K562 (cell line): Measurements from ENCODE around the gene PRRX1. TPM values are rescaled to one million over a fixed set of nuclear protein-coding genes. Genes with fewer than 3 reads are reported as not detected.

Source experiments
- ATAC-seq: fragments of 200-7000 bp; cut with Tn5 transposase; 3 replicates; pipeline ENCODE4 v1.9.1; 2020; ENCODE audit warnings: moderate library complexity
- BruUV-seq: library from RNA; stranded (reverse); fragments of 400-500 nt; replicated peaks from 2 replicates; lab custom pipeline; 2021; lab: Mats Ljungman, UMichigan
- CTCF ChIA-PET: fragments of 300-600 bp; formaldehyde crosslinking; extraction: SDS; loops from one replicate; lab custom pipeline; 2021; ENCODE audit warnings: low intra/inter-chr PET ratio; lab: Yijun Ruan, JAX
- POLR2A ChIA-PET: fragments of 300-600, 350-650 bp; sonication (Branson Sonifier 250); formaldehyde crosslinking; extraction: SDS; loops from one replicate; lab custom pipeline; 2021; ENCODE audit warnings: antibody characterized with exemption, inconsistent platforms; lab: Yijun Ruan, JAX
- DNase-seq, 4 experiments: peaks; one replicate each; pipeline versions ENCODE4 v3.0.0 to v3.0.0-alpha.2; 2011 to 2018; ENCODE audit warnings: low spot score in 3 of 4, mixed read lengths in 3 of 4; ENCODE audit errors: extremely low read depth in 1 of 4
- FAIRE-seq: peaks from 2 replicates; lab custom pipeline; 2011; peaks lifted over from hg19 to GRCh38; lab: Jason Lieb, UNC
- H2AFZ ChIP-seq: 2 replicates; pipeline ENCODE4 v1.6.0; 2011; ENCODE audit warnings: low read depth, low read length, control low read depth, inconsistent platforms
- H3K27ac ChIP-seq: fragments of 200-600 bp; 3 replicates; pipeline ENCODE4 v1.8.0; 2011; ENCODE audit warnings: low read depth, mild to moderate bottlenecking, control low read depth, inconsistent platforms, low read length, moderate library complexity, mixed read lengths; ENCODE audit errors: extremely low read depth
- H3K27me3 ChIP-seq, 2 experiments: fragments of 300-600 bp in 1 of 2; 2 replicates in 1 of 2; 3 replicates in 1 of 2; pipeline versions ENCODE4 v1.6.0 to v1.8.0; 2011; ENCODE audit warnings: inconsistent platforms in 2 of 2, low read length in 2 of 2, mild to moderate bottlenecking in 1 of 2, mixed read lengths in 1 of 2, moderate library complexity in 1 of 2; ENCODE audit not compliant: control insufficient read depth in 2 of 2, insufficient read depth in 2 of 2
- H3K36me3 ChIP-seq: fragments of 300-600 bp; 3 replicates; pipeline ENCODE4 v1.8.0; 2011; ENCODE audit warnings: mild to moderate bottlenecking, low read length, inconsistent platforms; ENCODE audit not compliant: control insufficient read depth, insufficient read depth
- H3K4me1 ChIP-seq, 2 experiments: fragments of 200-600 bp in 1 of 2; replicated peaks in 1 of 2; 2 replicates in 1 of 2; 3 replicates in 1 of 2; pipeline versions ENCODE4 v1.5.1 to v1.8.0; 2011; ENCODE audit warnings: inconsistent platforms in 2 of 2, low read length in 2 of 2, mild to moderate bottlenecking in 1 of 2, mixed read lengths in 1 of 2, moderate library complexity in 1 of 2; ENCODE audit not compliant: control insufficient read depth in 2 of 2, insufficient read depth in 2 of 2
- H3K4me2 ChIP-seq: 2 replicates; pipeline ENCODE4 v1.6.1; 2011; ENCODE audit warnings: low read length, control low read depth, inconsistent platforms, mixed read lengths; ENCODE audit not compliant: insufficient read depth
- H3K4me3 ChIP-seq: fragments of 200-600 bp; sonication (generic), shearing (Covaris generic); 2 replicates; pipeline ENCODE4 v1.5.1; 2016; ENCODE audit warnings: control low read depth, inconsistent platforms
- H3K79me2 ChIP-seq: fragments of 200-600 bp; 3 replicates; pipeline ENCODE4 v1.8.0; 2011; ENCODE audit warnings: low read length, inconsistent platforms; ENCODE audit not compliant: control insufficient read depth, insufficient read depth
- H3K9ac ChIP-seq, 2 experiments: 2 replicates each; pipeline versions ENCODE4 v1.6.0 to v1.6.1; 2011; ENCODE audit warnings: low read depth in 2 of 2, low read length in 2 of 2, control low read depth in 1 of 2, inconsistent platforms in 1 of 2, mild to moderate bottlenecking in 1 of 2, mixed read lengths in 1 of 2; ENCODE audit not compliant: insufficient read depth in 1 of 2
- H3K9me1 ChIP-seq: one replicate; pipeline ENCODE4 v1.6.0; 2011; ENCODE audit warnings: inconsistent platforms, mild to moderate bottlenecking, low read length, moderate library complexity; ENCODE audit not compliant: control insufficient read depth, insufficient read depth
- H3K9me3 ChIP-seq: replicated peaks from 2 replicates; pipeline ENCODE4 v1.5.1; 2011; ENCODE audit warnings: low read depth, low read length, inconsistent platforms; ENCODE audit not compliant: control insufficient read depth, insufficient read depth
- H4K20me1 ChIP-seq: replicated peaks from 2 replicates; pipeline ENCODE4 v1.6.1; 2011; ENCODE audit warnings: low read length, inconsistent platforms, mixed read lengths; ENCODE audit not compliant: control insufficient read depth, insufficient read depth
- HMG20B ChIP-seq: fragments of 250-450 bp; sonication (Bioruptor Pico); IDR thresholded peaks from 2 replicates; pipeline ENCODE4 v1.5.0; 2021; ENCODE audit warnings: mild to moderate bottlenecking
- KDM4B ChIP-seq, 2 experiments: fragments of 450-650 bp in 1 of 2; sonication (generic) in 1 of 2; IDR thresholded peaks; 2 replicates each; pipeline ENCODE4 v1.6.1; 2016 to 2017; ENCODE audit warnings: borderline replicate concordance in 2 of 2, antibody characterized with exemption in 1 of 2, low read depth in 1 of 2, mild to moderate bottlenecking in 1 of 2
- PCBP2 ChIP-seq: fragments of 200-400 bp; formaldehyde crosslinking; IDR thresholded peaks from 2 replicates; pipeline ENCODE4 v1.6.1; 2018; ENCODE audit warnings: low read length, low read depth, mild to moderate bottlenecking, moderate library complexity; ENCODE audit not compliant: poor library complexity, severe bottlenecking
- ZNF512 ChIP-seq: IDR thresholded peaks from 2 replicates; pipeline ENCODE4 v1.6.1; 2016; ENCODE audit warnings: missing genetic modification characterization, missing compliant biosample characterization
- WGBS: fragments of 100-300 bp; shearing (Covaris generic); methylation state at CpG from one replicate; pipeline ENCODE4 v1.1.6; 2016; ENCODE audit warnings: low coverage, mixed read lengths; ENCODE audit not compliant: insufficient coverage; ENCODE audit errors: missing lambda C conversion rate; 5-methylcytosine and 5-hydroxymethylcytosine counted together
- in situ Hi-C: fragments of 300-500 bp; cut with MboI; formaldehyde crosslinking; loops from 4 replicates; pipeline ENCODE4 v1.15.0; 2018; ENCODE audit warnings: inconsistent platforms, mixed read lengths
- intact Hi-C: fragments of 100-400 bp; cut with micrococcal nuclease; formaldehyde crosslinking; loops from 2 replicates; pipeline ENCODE4 v1.14.2; 2022
- polyA plus RNA-seq, 8 experiments: library from polyadenylated mRNA; depleted of rRNA in 4 of 8; stranded (reverse) in 5 of 8; unstranded in 3 of 8; fragments of >200 nt; fragmentation: Nextera tagmentation in 2 of 8; fragmentation: Illumina TruSeq in 1 of 8; extraction: Ambion mirVana in 2 of 8; extraction: Trizol in 1 of 8; gene quantifications; 2 replicates each; pipeline versions ENCODE4 v1.2.1 to v1.2.3, GENCODE V29; 2011 to 2014; ENCODE audit warnings: inconsistent platforms in 1 of 8, missing spikeins in 1 of 8
- total RNA-seq, 7 experiments: library from RNA; depleted of rRNA in 6 of 7; stranded (reverse); fragments of >200 nt in 6 of 7; fragmentation: Illumina TruSeq in 2 of 7; extraction: Trizol in 2 of 7; gene quantifications; 2 replicates each; pipeline versions ENCODE4 v1.2.1 to v1.2.3, GENCODE V29; 2011 to 2021; ENCODE audit warnings: low replicate concordance in 1 of 7

The PRRX1 gene
- total and polyA plus RNA-seq, 9 of the 15 experiments (the other 6 are each of a cell fraction or from before 2014, with no cell fraction given) = not detected

- H3K4me1 ChIP-seq = no peaks in the 10 kb centered on the region
- no peak overlapping the region for H3K27ac ChIP-seq
- no peak for ATAC-seq
- no peaks in the 10 kb centered on the region for H3K9me1 ChIP-seq
- POLR2A ChIA-PET = no interaction called here
- no peaks in the 10 kb centered on the region for H3K79me2 ChIP-seq
- in situ Hi-C loops = no loop called here
- no peak overlapping the region for H3K4me3 ChIP-seq
- no peaks in the 10 kb centered on the region for H3K36me3 ChIP-seq
- H3K9ac ChIP-seq = no peak overlapping the region
- TF ChIP-seq ZNF512 = no peak
- no peak for TF ChIP-seq HMG20B (CRISPR knock-in tag)
- TF ChIP-seq PCBP2 = no peak
- TF ChIP-seq KDM4B (IDR thresholded peaks at IDR 0.05; ENCODE audit: borderline replicate concordance in 2 of 2, low read depth in 1 of 2) = no peak
- TF ChIP-seq, all 486 proteins: peak for 0
- DNase-seq = no peak
- H4K20me1 ChIP-seq = no peaks in the 10 kb centered on the region
- H3K4me2 ChIP-seq = no peak overlapping the region
- intact Hi-C loops = no loop called here
- no peaks in the 10 kb centered on the region; the same call in 1 of the 2 replicates for H3K9me3 ChIP-seq
- CTCF ChIA-PET = no interaction called here
- FAIRE-seq = no peak
- BruUV-seq = no TSS peak
- WGBS = 0% methylated on average over 2 of the region's 2 CpGs
- H3K27me3 ChIP-seq = no peaks in the 10 kb centered on the region
- no peak overlapping the region for H2AFZ ChIP-seq
Observed at GRCh38 chr1:170735366-170736263, 71.7 kb downstream of the PRRX1 start.
